HG03196 (cell line): ENCODE measurements around the gene PLEKHG7.

Experiments used
- ATAC-seq: cut with Tn5 transposase; IDR thresholded peaks from one replicate; pipeline ENCODE4 v1.9.1; 2021; ENCODE audit not compliant: unreplicated experiment

The PLEKHG7 gene

GRCh38 chr12:92707926-92708325 is 5.1 kb downstream of the PLEKHG7 start:
- ATAC-seq: no peak

GRCh38 chr12:92715625-92716024 is 12.8 kb downstream of the PLEKHG7 start:
- ATAC-seq: no peak

- no peak for ATAC-seq
Observed at GRCh38 chr12:92717202-92717601, 14.4 kb downstream of the PLEKHG7 start.

- no peak for ATAC-seq
Observed at GRCh38 chr12:92718483-92718990, 15.7 kb downstream of the PLEKHG7 start.

- ATAC-seq: no peak
Observed at GRCh38 chr12:92719674-92720073, 16.9 kb downstream of the PLEKHG7 start.

GRCh38 chr12:92721130-92721529 is 18.3 kb downstream of the PLEKHG7 start:
- ATAC-seq: no peak

- ATAC-seq: no peak
Observed at GRCh38 chr12:92721656-92722055, 18.9 kb downstream of the PLEKHG7 start.

- ATAC-seq: no peak
Observed at GRCh38 chr12:92722897-92723296, 20.1 kb downstream of the PLEKHG7 start.

- ATAC-seq: no peak
Observed at GRCh38 chr12:92726850-92727249, 24.1 kb downstream of the PLEKHG7 start.

GRCh38 chr12:92729773-92730305 is 27.1 kb downstream of the PLEKHG7 start:
- ATAC-seq: no peak

GRCh38 chr12:92730758-92731157 is 28.0 kb downstream of the PLEKHG7 start:
- ATAC-seq: no peak

- ATAC-seq: no peak
Observed at GRCh38 chr12:92732216-92732615, 29.4 kb downstream of the PLEKHG7 start.

- ATAC-seq: no peak
Observed at GRCh38 chr12:92732716-92733115, 29.9 kb downstream of the PLEKHG7 start.

GRCh38 chr12:92733181-92733580 is 30.4 kb downstream of the PLEKHG7 start:
- ATAC-seq: no peak

GRCh38 chr12:92733661-92734060 is 30.9 kb downstream of the PLEKHG7 start:
- ATAC-seq: no peak

GRCh38 chr12:92735131-92735721 is 32.4 kb downstream of the PLEKHG7 start:
- ATAC-seq: peak; percentile 58

GRCh38 chr12:92736605-92737004 is 33.8 kb downstream of the PLEKHG7 start:
- no peak for ATAC-seq

GRCh38 chr12:92737855-92738850 is 35.4 kb downstream of the PLEKHG7 start:
- ATAC-seq: no peak

GRCh38 chr12:92739113-92739512 is 36.3 kb downstream of the PLEKHG7 start:
- ATAC-seq: no peak

GRCh38 chr12:92740411-92740810 is 37.6 kb downstream of the PLEKHG7 start:
- no peak for ATAC-seq

GRCh38 chr12:92743026-92743425 is 40.2 kb downstream of the PLEKHG7 start:
- ATAC-seq: no peak
